PFSK-1 (cell line): ENCODE data around the gene MYMK.

ENCODE experiments used
- FOXP2 ChIP-seq: optimal IDR thresholded peaks from 2 replicates; pipeline ENCODE3; 2011; ENCODE audit warnings: borderline replicate concordance, control low read depth, inconsistent platforms; ENCODE audit not compliant: insufficient read depth; ENCODE audit errors: extremely low read length, extremely low read depth
- POLR2AphosphoS5 ChIP-seq: IDR thresholded peaks from 2 replicates; pipeline ENCODE4 v1.6.1; 2012; ENCODE audit warnings: low read depth, mild to moderate bottlenecking, control low read depth, low read length, moderate library complexity
- REST ChIP-seq, 2 experiments: IDR thresholded peaks; 2 replicates each; pipeline versions ENCODE4 v1.6.1 to v1.8.0; 2011 to 2012; ENCODE audit warnings: low read depth in 2 of 2, low read length in 2 of 2, control low read depth in 1 of 2, inconsistent platforms in 1 of 2, mild to moderate bottlenecking in 1 of 2, moderate library complexity in 1 of 2; ENCODE audit not compliant: insufficient read depth in 1 of 2
- SIN3A ChIP-seq: IDR thresholded peaks from 2 replicates; pipeline ENCODE4 v1.6.1; 2012; ENCODE audit warnings: mild to moderate bottlenecking, low read length, moderate library complexity, borderline replicate concordance; ENCODE audit not compliant: insufficient read depth
- TAF1 ChIP-seq: IDR thresholded peaks from 2 replicates; pipeline ENCODE4 v1.6.1; 2012; ENCODE audit warnings: low read length, control low read depth, borderline replicate concordance; ENCODE audit not compliant: insufficient read depth

- TF ChIP-seq REST (IDR thresholded peaks at IDR 0.05; ENCODE audit: insufficient read depth in 1 of 2, low read depth in 2 of 2, low read length in 2 of 2) (no peak), POLR2AphosphoS5 (no peak), SIN3A (no peak), FOXP2 (no peak), TAF1 (no peak)
Observed at GRCh38 chr9:133519693-133520092, 5.1 kb downstream of the MYMK start.
